Activated CD4-positive, CD25-positive, alpha-beta regulatory T cell treated with anti-CD3 and anti-CD28 coated beads, Interleukin-2, amount 50 U/mL, for 24 hours (primary cell): ENCODE data around the gene TOM1.

ENCODE experiments used
- ATAC-seq, 2 donors: fragments of 150-1000 bp; cut with Tn5 transposase; one replicate each; pipeline ENCODE4 v1.10.0; 2021; ENCODE audit warnings: mild to moderate bottlenecking in 1 of 2, moderate library complexity in 1 of 2

TOM1 gene

GRCh38 chr22:35324762-35325161, 25.1 kb downstream of the TOM1 start:
- no peak for ATAC-seq

- no peak for ATAC-seq
These were observed 25.5 kb downstream of the TOM1 start for GRCh38 chr22:35325209-35325608.

- no peak for ATAC-seq
These were observed 27.3 kb downstream of the TOM1 start for GRCh38 chr22:35326854-35327562.

- no peak for ATAC-seq
These were observed 28.2 kb downstream of the TOM1 start for GRCh38 chr22:35327690-35328471.

GRCh38 chr22:35328472-35328885, 28.8 kb downstream of the TOM1 start:
- no peak for ATAC-seq

GRCh38 chr22:35329114-35329847, 29.6 kb downstream of the TOM1 start:
- ATAC-seq = no peak

GRCh38 chr22:35330258-35330861, 30.7 kb downstream of the TOM1 start:
- ATAC-seq = peak; percentile 79 to 92

- no peak for ATAC-seq
These were observed 32.6 kb downstream of the TOM1 start for GRCh38 chr22:35332278-35332677.

GRCh38 chr22:35333220-35333619, 33.5 kb downstream of the TOM1 start:
- no peak for ATAC-seq

GRCh38 chr22:35334004-35334403, 34.3 kb downstream of the TOM1 start:
- peak; percentile 29 to 39 for ATAC-seq

- ATAC-seq = no peak
These were observed 35.8 kb downstream of the TOM1 start for GRCh38 chr22:35335468-35335867.

- no peak for ATAC-seq
These were observed 36.5 kb downstream of the TOM1 start for GRCh38 chr22:35335936-35336781.

GRCh38 chr22:35337932-35338331, 38.2 kb downstream of the TOM1 start:
- peak; percentile 44 for ATAC-seq

- ATAC-seq = no peak
These were observed 41.6 kb downstream of the TOM1 start for GRCh38 chr22:35341090-35341874.

- ATAC-seq = no peak
These were observed 42.7 kb downstream of the TOM1 start for GRCh38 chr22:35342390-35342789.

GRCh38 chr22:35343664-35344550, 44.2 kb downstream of the TOM1 start:
- ATAC-seq = no peak

- ATAC-seq = no peak
These were observed 45.4 kb downstream of the TOM1 start for GRCh38 chr22:35344956-35345690.

GRCh38 chr22:35345808-35346505, 46.3 kb downstream of the TOM1 start:
- no peak for ATAC-seq
